ENCODE measurements around the gene SCGB1D1. TPM values are rescaled to one million over a fixed set of nuclear protein-coding genes. Genes with fewer than 3 reads are reported as not detected.

The SCGB1D1 gene
- polyA plus RNA-seq, 1 donor: not detected

DNA sequence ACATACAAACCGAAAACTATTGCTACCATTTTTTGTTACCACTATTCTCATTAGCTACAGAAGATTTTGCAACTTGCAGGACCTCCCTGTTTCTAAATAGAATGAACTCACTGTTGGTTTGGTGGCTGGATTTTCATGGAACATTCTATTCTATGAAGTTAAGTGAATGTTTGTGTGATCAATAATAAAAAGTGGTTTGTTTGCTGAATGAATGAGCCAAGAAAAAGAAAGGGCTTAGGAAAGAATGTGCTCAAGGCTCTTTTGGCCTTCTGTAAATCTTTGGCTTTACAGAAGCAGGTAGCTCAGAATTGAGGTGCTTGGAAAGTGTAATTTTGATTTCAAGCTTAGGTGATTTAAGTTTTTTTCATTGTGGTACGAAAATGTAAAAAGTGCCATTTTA is 46.2 kb downstream of the SCGB1D1 start:
- no peak for DNase-seq

DNA sequence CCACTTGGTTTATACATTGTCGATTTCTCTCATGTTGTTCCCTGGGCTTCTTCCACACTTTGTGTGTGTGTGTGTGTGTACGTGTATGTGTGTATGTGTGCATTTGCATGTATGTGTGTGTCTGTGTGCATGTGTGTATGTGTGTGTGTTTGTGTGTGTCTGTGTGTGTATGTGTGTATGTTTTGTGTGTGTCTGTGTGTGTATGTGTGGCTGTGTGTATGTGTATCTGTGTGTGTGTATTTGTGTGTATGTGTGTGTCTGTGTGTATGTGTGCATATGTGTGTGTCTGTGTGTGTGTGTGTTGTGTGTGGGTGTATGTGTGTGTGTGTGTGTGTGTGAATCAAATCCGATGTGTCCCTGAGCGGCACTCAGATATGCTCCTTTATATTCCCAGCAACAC is 47.5 kb downstream of the SCGB1D1 start:
- no peak for DNase-seq

DNA sequence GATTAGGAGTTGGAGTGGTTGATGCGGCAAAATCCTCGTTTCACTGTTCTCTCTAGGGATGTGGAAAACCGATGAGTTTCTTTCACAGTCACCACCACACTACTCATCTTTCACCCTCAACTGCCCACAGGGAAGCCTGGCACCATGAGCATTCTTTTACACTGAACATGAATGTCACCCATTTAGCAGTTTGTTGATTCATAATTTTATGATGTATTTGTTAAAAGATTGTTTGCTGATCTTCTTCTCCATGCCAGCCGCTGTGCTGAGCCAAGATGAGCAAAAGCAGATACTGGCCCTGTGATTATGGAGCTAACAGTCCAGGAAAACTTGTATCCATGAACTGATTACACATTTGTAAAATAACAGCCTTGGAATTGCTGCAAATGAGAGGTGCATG is 48.1 kb downstream of the SCGB1D1 start:
- DNase-seq: no peak

DNA sequence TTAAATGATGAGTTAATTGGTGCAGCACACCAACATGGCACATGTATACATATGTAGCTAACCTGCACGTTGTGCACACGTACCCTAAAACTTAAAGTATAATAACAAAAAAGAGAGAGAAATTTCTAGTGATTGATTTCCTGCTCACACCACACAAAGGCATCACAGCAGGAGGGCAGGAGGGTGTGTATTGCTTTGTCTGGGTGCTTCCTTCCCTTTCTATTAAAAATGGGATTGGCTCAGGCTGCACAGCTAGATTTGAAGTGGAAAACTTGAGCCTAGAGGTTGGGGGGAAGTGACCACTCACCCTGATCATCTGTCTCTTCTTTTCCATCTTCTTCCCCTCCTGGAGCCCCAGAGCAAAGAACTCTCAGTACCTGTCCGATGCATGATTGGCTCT is 51.1 kb downstream of the SCGB1D1 start:
- no peak for DNase-seq

DNA sequence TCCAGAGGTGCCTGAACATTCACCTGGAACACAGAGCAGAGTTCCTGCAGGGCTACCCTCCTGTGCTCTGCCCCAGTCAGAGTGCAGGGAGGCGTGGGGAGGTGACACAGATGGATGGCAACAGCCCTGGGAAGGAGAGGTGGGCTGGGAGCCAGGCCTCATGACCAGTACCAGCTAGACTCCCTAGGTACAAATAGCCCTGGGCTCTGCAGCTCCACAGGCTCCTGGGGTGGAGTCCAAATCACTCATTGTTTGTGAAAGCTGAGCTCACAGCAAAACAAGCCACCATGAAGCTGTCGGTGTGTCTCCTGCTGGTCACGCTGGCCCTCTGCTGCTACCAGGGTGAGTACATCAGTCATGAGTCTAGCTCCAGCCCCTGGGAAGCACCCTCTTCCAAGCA is 52.0 kb downstream of the SCGB1D1 start, which contains the start of gene SCGB1D2:
SCGB1D2 (plus strand) TSS at position 219 of the 400 bp plus-strand sequence; CDS start at position 288, 69 bp downstream.
- no peak for DNase-seq

Other genes with a start within 250 kb of the SCGB1D1 start
- gene BEST1, start 239.9 kb upstream of the SCGB1D1 start, polyA plus RNA-seq (ENCODE audit: insufficient read length): 4.8 TPM
- 1,681 TPM for gene FTH1, start 222.6 kb upstream of the SCGB1D1 start, polyA plus RNA-seq (ENCODE audit: insufficient read length)
- gene INCENP, start 66.2 kb upstream of the SCGB1D1 start, polyA plus RNA-seq (ENCODE audit: insufficient read length): 18.2 TPM
- not detected for gene SCGB2A1, start 18.5 kb downstream of the SCGB1D1 start, polyA plus RNA-seq (ENCODE audit: insufficient read length)
- gene SCGB1D2, start 52.0 kb downstream of the SCGB1D1 start, polyA plus RNA-seq (ENCODE audit: insufficient read length): not detected
- gene SCGB2A2, start 79.9 kb downstream of the SCGB1D1 start, polyA plus RNA-seq (ENCODE audit: insufficient read length): not detected
- gene SCGB1D4, start 108.9 kb downstream of the SCGB1D1 start, polyA plus RNA-seq (ENCODE audit: insufficient read length): not detected
- gene ASRGL1, start 147.2 kb downstream of the SCGB1D1 start, polyA plus RNA-seq (ENCODE audit: insufficient read length): 3.5 TPM
- not detected for gene SCGB1A1, start 228.8 kb downstream of the SCGB1D1 start, polyA plus RNA-seq (ENCODE audit: insufficient read length)